ENCODE results near the gene SYCP2L.
"Not testable (repeated sequence)": the region's sequence is repeated elsewhere in the genome, so short reads cannot be mapped to it uniquely, and the experiment has no call there.

Gene SYCP2L

DNA sequence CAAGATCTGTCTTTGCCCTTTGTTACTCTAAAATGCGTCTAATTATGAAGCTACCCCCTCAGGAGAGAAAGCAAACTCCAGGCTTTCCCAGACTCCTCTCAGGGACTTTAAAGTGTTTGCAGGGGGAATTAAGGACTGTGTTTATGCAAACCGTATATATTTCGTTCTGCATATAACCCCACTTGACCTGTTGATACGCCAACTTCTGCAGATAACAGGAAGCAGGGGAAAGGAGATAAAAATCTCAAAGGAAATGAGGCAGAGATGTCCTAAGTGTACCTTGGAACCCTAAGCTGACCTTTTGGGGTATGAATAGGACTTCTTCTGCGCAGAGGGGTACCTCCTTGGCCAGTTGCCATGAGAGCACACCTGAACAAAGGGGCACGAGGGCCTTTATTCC is 8.1 kb downstream of the SYCP2L start:
- H3K27ac ChIP-seq: no peak overlapping the region
- no peak for TF ChIP-seq ZFX (IDR thresholded peaks at IDR 0.05; ENCODE audit: borderline replicate concordance)
- TF ChIP-seq, protein P1, sequence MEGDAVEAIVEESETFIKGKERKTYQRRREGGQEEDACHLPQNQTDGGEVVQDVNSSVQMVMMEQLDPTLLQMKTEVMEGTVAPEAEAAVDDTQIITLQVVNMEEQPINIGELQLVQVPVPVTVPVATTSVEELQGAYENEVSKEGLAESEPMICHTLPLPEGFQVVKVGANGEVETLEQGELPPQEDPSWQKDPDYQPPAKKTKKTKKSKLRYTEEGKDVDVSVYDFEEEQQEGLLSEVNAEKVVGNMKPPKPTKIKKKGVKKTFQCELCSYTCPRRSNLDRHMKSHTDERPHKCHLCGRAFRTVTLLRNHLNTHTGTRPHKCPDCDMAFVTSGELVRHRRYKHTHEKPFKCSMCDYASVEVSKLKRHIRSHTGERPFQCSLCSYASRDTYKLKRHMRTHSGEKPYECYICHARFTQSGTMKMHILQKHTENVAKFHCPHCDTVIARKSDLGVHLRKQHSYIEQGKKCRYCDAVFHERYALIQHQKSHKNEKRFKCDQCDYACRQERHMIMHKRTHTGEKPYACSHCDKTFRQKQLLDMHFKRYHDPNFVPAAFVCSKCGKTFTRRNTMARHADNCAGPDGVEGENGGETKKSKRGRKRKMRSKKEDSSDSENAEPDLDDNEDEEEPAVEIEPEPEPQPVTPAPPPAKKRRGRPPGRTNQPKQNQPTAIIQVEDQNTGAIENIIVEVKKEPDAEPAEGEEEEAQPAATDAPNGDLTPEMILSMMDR (IDR thresholded peaks at IDR 0.05): no peak

DNA sequence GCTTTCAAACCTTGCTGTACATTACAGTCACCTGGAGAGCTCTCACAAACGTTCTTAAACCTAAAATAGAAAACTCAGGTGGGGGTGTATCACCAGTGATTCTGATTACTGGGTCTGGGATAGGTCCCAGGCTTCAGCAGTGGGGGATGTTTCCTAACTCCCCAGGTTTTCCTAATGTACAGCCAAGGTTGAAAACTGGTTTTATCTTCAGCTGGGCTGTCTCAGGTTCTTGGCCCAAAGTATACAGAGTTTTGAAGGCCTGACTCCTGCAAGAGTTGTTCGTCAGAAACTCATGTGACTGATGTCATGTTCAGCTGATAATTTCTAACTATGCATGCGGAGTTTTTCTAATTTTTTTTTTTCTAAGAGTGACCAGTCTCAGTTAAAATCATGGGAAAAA is 9.8 kb downstream of the SYCP2L start:
- H3K27ac ChIP-seq: no peak overlapping the region
- TF ChIP-seq, protein P1 (IDR thresholded peaks at IDR 0.05): no peak
- no peak for TF ChIP-seq ZFX (IDR thresholded peaks at IDR 0.05; ENCODE audit: borderline replicate concordance)

DNA sequence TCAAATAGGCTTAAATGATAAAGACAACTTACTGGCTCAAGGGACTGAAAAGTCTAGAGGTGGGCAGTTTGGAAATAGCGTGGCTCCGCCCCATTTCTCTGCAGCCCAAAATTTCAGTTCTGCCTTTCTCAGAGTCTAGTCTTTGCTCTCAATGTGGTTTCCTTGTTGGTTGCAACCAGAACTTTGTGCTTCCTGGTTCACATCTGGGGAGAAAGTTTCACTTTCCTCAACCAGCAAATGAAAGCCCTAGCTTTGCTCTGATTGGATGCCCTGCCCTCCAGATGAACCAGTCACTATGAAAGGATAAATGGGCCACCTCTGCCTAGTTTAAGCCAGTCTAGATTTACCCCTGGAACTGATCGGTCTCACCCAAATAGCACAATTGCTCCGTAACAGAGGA is 14.9 kb downstream of the SYCP2L start:
- H3K27ac ChIP-seq: no peak overlapping the region
- TF ChIP-seq ZFX (IDR thresholded peaks at IDR 0.05; ENCODE audit: borderline replicate concordance): no peak
- TF ChIP-seq, protein P1 (IDR thresholded peaks at IDR 0.05): no peak

DNA sequence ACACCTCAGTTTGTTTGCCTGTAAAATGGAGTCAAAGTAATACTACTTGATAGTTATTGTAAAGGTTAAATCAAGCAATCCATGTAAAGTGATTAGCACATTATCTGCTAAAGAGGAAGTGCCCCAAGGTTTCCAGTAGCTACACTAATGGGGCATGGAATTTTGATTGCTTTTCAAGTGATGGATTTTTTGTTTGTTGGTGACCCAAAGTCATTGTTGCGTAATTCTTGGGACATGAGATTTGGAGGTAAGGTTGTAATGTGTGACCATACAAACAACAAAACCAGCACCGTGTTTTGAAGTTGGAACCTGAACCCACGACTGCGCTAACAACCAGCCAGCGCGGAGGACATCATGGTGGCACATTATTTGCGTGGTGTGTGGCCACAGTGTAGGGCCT is 17.2 kb downstream of the SYCP2L start:
- no peak for TF ChIP-seq ZFX (IDR thresholded peaks at IDR 0.05; ENCODE audit: borderline replicate concordance)
- TF ChIP-seq, protein P1 (IDR thresholded peaks at IDR 0.05): no peak
- H3K27ac ChIP-seq: no peak overlapping the region

DNA sequence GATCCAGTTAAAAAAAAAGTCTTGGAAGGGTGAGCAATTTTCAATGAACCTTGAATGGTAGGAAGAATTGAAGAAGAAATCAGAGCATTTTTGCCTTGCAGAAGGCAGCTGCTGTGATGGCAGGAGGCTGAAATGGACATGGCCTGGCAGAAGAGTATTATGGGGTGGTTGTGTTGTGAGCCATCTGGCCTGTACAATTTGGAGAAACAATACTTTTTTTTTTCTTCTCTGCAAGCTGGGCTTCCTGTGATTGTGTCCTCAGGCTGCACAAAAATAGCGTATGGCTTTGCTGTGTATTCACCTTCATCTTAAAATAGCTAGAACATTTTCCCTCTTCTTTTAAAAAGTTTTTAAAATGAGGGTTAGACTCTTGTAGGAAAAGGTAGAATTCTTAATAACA is 21.4 kb downstream of the SYCP2L start:
- no peak overlapping the region for H3K27ac ChIP-seq
- no peak for TF ChIP-seq ZFX (IDR thresholded peaks at IDR 0.05; ENCODE audit: borderline replicate concordance)
- TF ChIP-seq, protein P1 (IDR thresholded peaks at IDR 0.05): no peak

DNA sequence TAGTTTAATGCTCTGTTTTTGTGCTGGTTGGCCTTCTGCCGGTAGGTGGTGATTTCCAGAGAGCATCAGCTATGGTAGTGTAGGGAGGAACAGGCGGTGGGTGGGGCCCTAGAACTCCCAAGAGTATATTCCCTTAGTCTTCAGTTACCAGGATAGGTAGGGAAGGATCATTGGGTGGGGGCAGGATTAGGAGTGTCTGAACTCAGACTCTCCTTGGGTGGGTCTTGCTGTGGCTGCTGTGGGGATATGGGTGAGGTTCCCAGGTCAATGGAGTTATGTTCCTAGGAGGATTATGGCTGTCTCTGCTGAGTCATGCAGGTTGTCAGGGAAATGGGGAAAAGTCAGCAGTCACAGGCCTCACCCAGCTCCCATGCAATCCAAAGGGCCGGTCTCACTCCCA is 32.7 kb downstream of the SYCP2L start:
- not testable (repeated sequence) for H3K27ac ChIP-seq

DNA sequence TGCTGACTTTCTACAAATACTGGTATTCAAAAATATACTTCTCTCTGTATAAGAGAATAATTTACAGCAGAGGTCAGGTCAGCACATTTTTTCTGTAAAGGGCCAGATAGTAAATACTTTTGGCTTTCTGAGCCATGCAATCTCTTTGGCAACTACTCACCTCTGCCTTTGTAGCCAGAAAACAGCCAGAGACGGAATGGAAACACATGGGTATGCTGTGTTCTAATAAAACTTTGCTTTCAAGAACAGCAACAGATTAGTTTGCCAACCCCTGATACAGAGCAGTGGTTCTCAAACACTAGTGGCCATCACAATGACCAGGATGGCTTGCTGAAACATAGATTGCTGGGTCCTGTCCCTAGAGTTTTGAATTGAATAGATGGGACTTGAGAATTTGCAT is 46.3 kb downstream of the SYCP2L start:
- H3K27ac ChIP-seq: no peak overlapping the region
- TF ChIP-seq, protein P1 (IDR thresholded peaks at IDR 0.05): no peak
- no peak for TF ChIP-seq ZFX (IDR thresholded peaks at IDR 0.05; ENCODE audit: borderline replicate concordance)

DNA sequence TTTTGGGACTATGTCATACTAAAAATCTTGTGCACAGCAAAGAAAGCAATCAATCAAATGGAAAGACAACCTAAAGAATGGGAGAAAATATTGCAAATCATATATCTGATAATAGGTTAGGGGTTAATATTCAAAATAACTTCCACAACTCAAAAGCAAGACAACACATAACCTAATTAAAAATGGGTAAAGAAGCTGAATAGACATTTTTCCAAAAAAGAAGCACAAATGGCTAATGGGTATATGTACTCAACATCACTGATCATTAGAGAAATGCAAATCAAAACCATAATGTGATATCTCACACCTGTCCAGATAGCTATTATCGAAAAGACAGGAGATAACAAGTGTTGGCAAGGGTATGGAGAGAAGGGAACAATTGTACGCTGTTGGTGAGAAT is 53.0 kb downstream of the SYCP2L start:
- no peak overlapping the region for H3K27ac ChIP-seq
- TF ChIP-seq, protein P1 (IDR thresholded peaks at IDR 0.05): no peak
- no peak for TF ChIP-seq ZFX (IDR thresholded peaks at IDR 0.05; ENCODE audit: borderline replicate concordance)
